H9 (cell line): Measurements from ENCODE around the gene SLC5A2. TPM values are rescaled to one million over a fixed set of nuclear protein-coding genes. Genes with fewer than 3 reads are reported as not detected.

Experiments used
- DNase-seq: peaks from one replicate; pipeline ENCODE4 v3.0.0-alpha.2; 2017
- H2AFZ ChIP-seq: one replicate; pipeline ENCODE4 v1.6.1; 2013; ENCODE audit warnings: mild to moderate bottlenecking, low read length, control low read depth, moderate library complexity
- H2AK5ac ChIP-seq: 2 replicates; pipeline ENCODE4 v1.6.1; 2013; ENCODE audit warnings: low read length, control low read depth, mixed read lengths; ENCODE audit not compliant: insufficient read length
- H2BK120ac ChIP-seq: one replicate; pipeline ENCODE4 v1.6.1; 2013; ENCODE audit warnings: low read depth, mild to moderate bottlenecking, low read length, control low read depth, inconsistent platforms; ENCODE audit not compliant: poor library complexity, severe bottlenecking
- H2BK12ac ChIP-seq: 2 replicates; pipeline ENCODE4 v1.6.1; 2013; ENCODE audit warnings: low read length, control low read depth, mixed read lengths, low read depth; ENCODE audit not compliant: insufficient read length
- H2BK15ac ChIP-seq: 2 replicates; pipeline ENCODE4 v1.6.1; 2013; ENCODE audit warnings: low read depth, low read length, control low read depth
- H2BK20ac ChIP-seq: one replicate; pipeline ENCODE4 v1.6.1; 2013; ENCODE audit warnings: low read depth, mild to moderate bottlenecking, low read length, control low read depth, inconsistent platforms; ENCODE audit not compliant: poor library complexity, severe bottlenecking
- H2BK5ac ChIP-seq: 2 replicates; pipeline ENCODE4 v1.6.1; 2013; ENCODE audit warnings: low read length, control low read depth, mixed read lengths; ENCODE audit not compliant: insufficient read length
- H3K14ac ChIP-seq: 2 replicates; pipeline ENCODE4 v1.6.1; 2013; ENCODE audit warnings: low read length, control low read depth; ENCODE audit not compliant: insufficient read depth
- H3K18ac ChIP-seq: 2 replicates; pipeline ENCODE4 v1.6.1; 2013; ENCODE audit warnings: low read depth, mild to moderate bottlenecking, mixed read lengths, low read length, control low read depth; ENCODE audit not compliant: insufficient read length
- H3K23ac ChIP-seq: 2 replicates; pipeline ENCODE4 v1.6.1; 2013; ENCODE audit warnings: low read length, control low read depth, mixed read lengths, low read depth; ENCODE audit not compliant: insufficient read length
- H3K23me2 ChIP-seq: 2 replicates; pipeline ENCODE4 v1.6.1; 2013; ENCODE audit warnings: low read depth, mild to moderate bottlenecking, mixed read lengths, low read length, control low read depth; ENCODE audit not compliant: insufficient read length, poor library complexity, severe bottlenecking
- H3K27ac ChIP-seq: 2 replicates; pipeline ENCODE4 v1.5.1; 2013; ENCODE audit warnings: low read length, control low read depth, mixed read lengths, low read depth; ENCODE audit not compliant: insufficient read length
- H3K27me3 ChIP-seq: 2 replicates; pipeline ENCODE4 v1.6.1; 2013; ENCODE audit warnings: low read length, control low read depth, inconsistent platforms; ENCODE audit not compliant: insufficient read depth
- H3K4ac ChIP-seq: 2 replicates; pipeline ENCODE4 v1.6.1; 2013; ENCODE audit warnings: low read depth, mild to moderate bottlenecking, control low read depth, inconsistent platforms, low read length, moderate library complexity
- H3K4me1 ChIP-seq: 2 replicates; pipeline ENCODE4 v1.6.1; 2013; ENCODE audit warnings: low read length, control low read depth, inconsistent platforms; ENCODE audit not compliant: insufficient read depth
- H3K4me2 ChIP-seq: 2 replicates; pipeline ENCODE4 v1.6.1; 2013; ENCODE audit warnings: low read length, control low read depth, mixed read lengths; ENCODE audit not compliant: insufficient read length, insufficient read depth
- H3K56ac ChIP-seq: 2 replicates; pipeline ENCODE4 v1.6.1; 2013; ENCODE audit warnings: low read depth, mild to moderate bottlenecking, mixed read lengths, low read length, control low read depth; ENCODE audit not compliant: insufficient read length
- H3K79me1 ChIP-seq: 2 replicates; pipeline ENCODE4 v1.6.1; 2013; ENCODE audit warnings: low read depth, mild to moderate bottlenecking, moderate library complexity, low read length, control low read depth, inconsistent platforms; ENCODE audit not compliant: insufficient read depth, poor library complexity, severe bottlenecking
- H3K79me2 ChIP-seq: 2 replicates; pipeline ENCODE4 v1.6.1; 2013; ENCODE audit warnings: low read length, control low read depth, inconsistent platforms; ENCODE audit not compliant: insufficient read depth
- H3K9ac ChIP-seq: 2 replicates; pipeline ENCODE4 v1.6.1; 2013; ENCODE audit warnings: low read length, control low read depth, mixed read lengths; ENCODE audit not compliant: insufficient read length; ENCODE audit errors: extremely low read depth
- H3K9me3 ChIP-seq: one replicate; pipeline ENCODE4 v1.6.1; 2013; ENCODE audit warnings: low read depth, low read length, inconsistent platforms; ENCODE audit not compliant: control insufficient read depth
- H3T11ph ChIP-seq: one replicate; pipeline ENCODE4 v1.6.1; 2013; ENCODE audit warnings: mild to moderate bottlenecking, low read length, control low read depth, inconsistent platforms
- H4K20me1 ChIP-seq: one replicate; pipeline ENCODE4 v1.6.1; 2013; ENCODE audit not compliant: control insufficient read depth, insufficient read length, insufficient read depth
- H4K5ac ChIP-seq: 2 replicates; pipeline ENCODE4 v1.6.1; 2013; ENCODE audit warnings: low read depth, mild to moderate bottlenecking, mixed read lengths, low read length, control low read depth; ENCODE audit not compliant: insufficient read length
- H4K8ac ChIP-seq: replicated peaks from 2 replicates; pipeline ENCODE4 v1.6.1; 2013; ENCODE audit warnings: low read length, control low read depth, mixed read lengths, low read depth; ENCODE audit not compliant: insufficient read length
- H4K91ac ChIP-seq: 2 replicates; pipeline ENCODE4 v1.6.1; 2013; ENCODE audit warnings: low read depth, mild to moderate bottlenecking, moderate library complexity, mixed read lengths, low read length, control low read depth; ENCODE audit not compliant: insufficient read length
- H3K27ac Mint-ChIP-seq, 3 experiments: 2 replicates in 2 of 3; 3 replicates in 1 of 3; pipeline ENCODE4 v1.8.0; 2020 to 2021; ENCODE audit warnings: mixed read lengths in 3 of 3, mild to moderate bottlenecking in 1 of 3, moderate library complexity in 1 of 3
- H3K27me3 Mint-ChIP-seq: 2 replicates; pipeline ENCODE4 v1.8.0; 2021; ENCODE audit warnings: low read depth, mild to moderate bottlenecking, moderate library complexity, mixed read lengths
- H3K36me3 Mint-ChIP-seq, 3 experiments: 2 replicates in 2 of 3; 3 replicates in 1 of 3; pipeline ENCODE4 v1.8.0; 2020 to 2021; ENCODE audit warnings: low read depth in 3 of 3, mixed read lengths in 3 of 3; ENCODE audit not compliant: insufficient read depth in 1 of 3
- H3K4me1 Mint-ChIP-seq, 2 experiments: 2 replicates each; pipeline ENCODE4 v1.8.0; 2020; ENCODE audit warnings: mixed read lengths in 2 of 2
- H3K4me3 Mint-ChIP-seq, 2 experiments: 2 replicates in 1 of 2; 3 replicates in 1 of 2; pipeline ENCODE4 v1.8.0; 2020 to 2021; ENCODE audit warnings: mild to moderate bottlenecking in 2 of 2, mixed read lengths in 2 of 2, moderate library complexity in 1 of 2
- H3K9me3 Mint-ChIP-seq, 2 experiments: 2 replicates in 1 of 2; 3 replicates in 1 of 2; pipeline ENCODE4 v1.8.0; 2020; ENCODE audit warnings: mild to moderate bottlenecking in 2 of 2, mixed read lengths in 2 of 2, moderate library complexity in 1 of 2
- CTCF ChIP-seq: fragments of 200-600 bp; sonication (generic); conservative IDR thresholded peaks from 3 replicates; pipeline ENCODE4 v1.8.0; 2021; ENCODE audit warnings: antibody characterized with exemption, mild to moderate bottlenecking
- WGBS: extraction: QIAGEN DNeasy Blood & Tissue Kit; methylation state at CpG from one replicate; pipeline ENCODE4 v1.1.7; 2013; ENCODE audit warnings: missing lambda C conversion rate, low lambda C conversion rate, mixed read lengths; ENCODE audit not compliant: insufficient read length; ENCODE audit errors: extremely low coverage; 5-methylcytosine and 5-hydroxymethylcytosine counted together
- total RNA-seq: library from RNA; stranded (reverse); gene quantifications from 2 replicates; pipeline ENCODE4 v1.2.1, GENCODE V29; 2021

SLC5A2 gene
- total RNA-seq, 1 experiment from 2014 or later: 0.52 TPM

- Histone ChIP-seq H2BK20ac (no peak overlapping the region), H3K4me2 (peak overlapping the region; percentile 88), H3K4ac (no peak overlapping the region), H3K27me3 (no peaks in the 10 kb centered on the region), H3K27ac (no peak overlapping the region), H2AK5ac (no peak overlapping the region), H3K9ac (no peak overlapping the region), H3K23me2 (peaks cover 8% of the 10 kb centered on the region), H3K23ac (no peak overlapping the region), H3K14ac (no peak overlapping the region), H2BK12ac (no peak overlapping the region), H2BK120ac (no peak overlapping the region), H3K18ac (no peak overlapping the region), H2BK5ac (no peak overlapping the region), H4K91ac (no peak overlapping the region), H4K5ac (no peak overlapping the region), H3K79me2 (no peaks in the 10 kb centered on the region; the same call in 1 of the 2 replicates), H4K20me1 (no peaks in the 10 kb centered on the region), H2AFZ (no peak overlapping the region), H4K8ac (no peak overlapping the region), H3K79me1 (peaks cover 4% of the 10 kb centered on the region), H3K9me3 (no peaks in the 10 kb centered on the region), H3K56ac (no peak overlapping the region), H2BK15ac (no peak overlapping the region), H3T11ph (no peak overlapping the region), H3K4me1 (peaks cover 2% of the 10 kb centered on the region; the same call in 1 of the 2 replicates)
- peaks cover 2 to 27% (median 24%) of the 10 kb centered on the region in 3 experiments; a peak in 6 of 7 replicates for H3K36me3 Mint-ChIP-seq
- peaks cover 15 to 16% of the 10 kb centered on the region in 2 experiments for H3K4me1 Mint-ChIP-seq
- peaks cover 0 to 2% of the 10 kb centered on the region in 2 experiments; a peak in 1 of 5 replicates for H3K9me3 Mint-ChIP-seq
- H3K27me3 Mint-ChIP-seq: no peaks in the 10 kb centered on the region
- TF ChIP-seq CTCF: peak; percentile 80
- H3K4me3 Mint-ChIP-seq: peak overlapping the region; percentile 81 to 88
- no CpG with 5 or more reads among the region's 8 CpGs for WGBS
- peak overlapping the region in 2 of 3 experiments; percentile 97 to 98; a peak in 2 of 7 replicates for H3K27ac Mint-ChIP-seq
- no peak for DNase-seq
These were observed 22.3 kb upstream of the SLC5A2 start for GRCh38 chr16:31460582-31461002.
